Muscle of back (tissue), 11 donors: ENCODE measurements around the gene SNX3. TPM values are rescaled to one million over a fixed set of nuclear protein-coding genes. Genes with fewer than 3 reads are reported as not detected.

ENCODE experiments used
- DNase-seq, 3 donors: peaks; one replicate each; pipeline versions ENCODE4 v3.0.0 to v3.0.0-alpha.2; 2013
- polyA plus RNA-seq, 10 donors: library from polyadenylated mRNA; unstranded; fragments of 120-200 nt; gene quantifications; one replicate each; pipeline ENCODE4 v1.2.1, GENCODE V29; 2013; ENCODE audit not compliant: insufficient read length in 10 of 10

The SNX3 gene
- polyA plus RNA-seq, 10 donors, result 217 to 256 (median 247) TPM

DNA sequence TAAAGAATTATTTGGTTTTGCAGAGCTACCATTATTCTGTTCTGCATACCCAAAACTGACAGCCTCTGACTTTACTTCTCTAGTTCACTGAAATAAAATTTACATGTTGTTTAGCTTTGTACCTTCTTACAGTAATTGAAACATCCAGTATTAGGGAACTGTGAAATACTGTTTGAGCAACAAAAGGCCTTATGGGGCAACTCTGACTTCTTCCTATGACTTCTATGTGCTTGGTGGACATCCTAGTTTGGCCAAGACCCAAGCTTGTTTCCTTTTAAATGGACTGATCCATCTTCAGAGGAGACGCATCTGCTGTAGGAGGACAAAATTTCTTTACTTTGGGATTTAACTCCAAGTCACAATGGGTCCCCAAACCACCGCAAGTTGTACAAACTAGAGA is 50.3 kb downstream of the SNX3 start:
- DNase-seq, result no peak

DNA sequence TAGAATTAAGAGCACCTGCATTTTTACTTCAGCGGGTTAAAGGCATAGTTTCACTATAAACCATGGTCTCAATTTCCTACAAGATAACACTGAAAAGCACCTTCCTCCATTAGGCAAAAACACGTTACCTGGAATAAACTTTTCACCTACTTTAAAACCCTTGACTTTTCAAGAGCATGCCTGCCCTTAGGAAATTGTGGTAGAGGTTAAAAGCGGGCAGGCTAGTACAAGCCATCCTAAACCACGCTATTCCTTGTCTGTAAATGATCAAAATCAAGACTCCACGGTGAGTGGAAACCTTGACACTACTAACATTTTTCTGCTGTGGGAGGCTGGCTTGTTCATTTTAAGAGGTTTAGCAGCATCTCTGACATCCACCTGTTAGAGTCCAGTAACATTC is 51.1 kb downstream of the SNX3 start:
- DNase-seq, result no peak

DNA sequence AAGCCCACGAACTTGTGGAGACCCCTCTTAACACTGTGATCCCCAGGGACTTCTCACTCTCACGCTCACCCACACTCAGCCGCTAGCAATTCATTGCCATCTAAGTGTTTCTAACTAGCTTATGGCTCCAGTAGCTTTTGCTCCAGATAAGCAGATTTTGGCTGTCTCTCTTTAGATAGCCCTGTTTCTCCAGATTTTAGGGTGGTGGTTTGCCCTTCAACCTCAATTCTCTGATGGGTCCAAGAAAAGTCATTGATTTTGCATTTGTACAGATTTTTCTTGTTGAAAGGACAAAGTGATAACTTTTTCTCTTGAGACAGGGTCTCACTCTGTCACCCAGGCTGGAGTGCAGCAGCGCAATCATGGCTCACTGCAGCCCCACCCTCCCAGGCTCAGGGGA is 53.8 kb downstream of the SNX3 start:
- no peak for DNase-seq

DNA sequence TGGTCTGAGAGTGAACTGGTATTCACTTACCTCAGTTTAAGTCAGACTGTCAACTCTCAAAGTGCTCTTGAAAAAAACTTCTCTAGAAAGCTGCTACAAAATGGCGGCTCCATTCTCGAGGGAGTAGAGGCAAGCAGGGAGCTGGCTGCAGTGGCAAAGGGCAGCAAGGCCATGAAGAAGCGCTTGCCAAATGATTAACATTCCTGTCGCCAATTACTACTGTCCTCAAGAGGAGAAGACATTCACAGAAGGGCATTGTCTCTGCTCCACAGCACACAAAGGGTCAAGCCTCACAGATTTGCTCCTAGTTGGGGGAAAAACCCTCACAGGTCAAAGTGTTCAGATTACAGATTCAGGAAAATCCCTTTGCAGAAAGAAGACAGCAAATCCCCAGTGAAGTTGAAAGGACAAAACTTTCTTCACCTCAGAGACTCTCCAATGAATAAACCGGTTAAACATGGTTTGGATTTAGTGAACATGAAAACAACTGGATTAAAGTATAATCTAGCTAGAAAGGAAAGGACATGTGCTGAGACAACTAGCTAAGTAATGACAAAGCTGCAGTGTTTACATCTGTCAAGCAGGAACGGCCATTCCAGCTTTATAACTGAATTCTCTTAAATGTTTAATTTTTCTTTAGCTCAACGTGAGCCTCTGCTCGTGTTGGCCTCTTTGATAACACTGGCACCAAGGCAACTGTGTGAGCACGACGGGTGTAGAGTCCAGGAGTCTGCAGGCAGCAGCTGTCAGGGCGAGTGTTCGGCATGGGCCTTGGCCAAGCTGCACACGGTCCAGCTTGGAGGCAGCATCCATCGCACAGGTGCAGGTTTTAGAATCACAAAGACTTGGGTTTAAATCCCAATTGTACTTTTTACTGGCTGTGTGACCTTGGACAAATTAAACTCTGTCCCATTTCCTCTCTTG is 57.4 kb downstream of the SNX3 start:
- peak in 1 of 3 donors; percentile 7 for DNase-seq

DNA sequence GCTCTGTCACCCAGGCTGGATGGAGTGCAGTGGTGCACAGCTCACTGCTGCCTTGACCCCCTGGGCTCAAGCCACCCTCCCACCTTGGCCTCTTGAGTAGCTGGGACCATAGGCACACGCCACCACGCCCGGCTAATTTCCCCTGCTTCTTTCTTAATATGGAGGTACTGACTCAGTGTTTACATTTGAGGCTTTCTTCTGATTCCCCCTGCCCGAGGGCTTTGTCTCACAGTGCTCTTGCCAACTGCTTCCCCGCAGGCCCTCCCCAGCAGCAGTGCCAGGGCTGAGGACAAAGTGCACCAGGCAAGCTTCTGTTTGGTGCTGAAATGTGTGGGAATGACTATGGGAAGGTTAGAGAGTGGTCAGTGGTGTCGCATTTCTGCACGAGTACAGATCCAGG is 60.2 kb downstream of the SNX3 start:
- peak in 1 of 3 donors; percentile 37 for DNase-seq

DNA sequence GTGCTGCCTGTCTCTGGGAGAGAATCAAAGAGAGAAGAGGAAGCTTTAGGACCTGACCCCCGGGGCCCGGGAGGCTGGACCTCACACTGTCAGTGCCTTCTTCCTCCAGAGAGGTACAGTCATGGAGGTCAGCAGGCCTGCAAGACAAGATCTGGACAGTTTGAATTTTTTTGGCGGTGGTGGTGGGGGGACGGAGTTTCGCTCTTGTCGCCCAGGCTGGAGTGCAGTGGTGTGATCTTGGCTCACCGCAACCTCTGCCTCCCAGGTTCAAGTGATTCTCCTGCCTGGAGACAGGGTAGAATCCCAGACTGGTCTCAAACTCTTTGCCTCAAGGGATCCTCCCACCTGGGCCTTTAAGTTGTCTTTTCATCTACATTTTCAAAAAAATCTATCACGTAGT is 60.7 kb downstream of the SNX3 start:
- DNase-seq, result no peak

DNA sequence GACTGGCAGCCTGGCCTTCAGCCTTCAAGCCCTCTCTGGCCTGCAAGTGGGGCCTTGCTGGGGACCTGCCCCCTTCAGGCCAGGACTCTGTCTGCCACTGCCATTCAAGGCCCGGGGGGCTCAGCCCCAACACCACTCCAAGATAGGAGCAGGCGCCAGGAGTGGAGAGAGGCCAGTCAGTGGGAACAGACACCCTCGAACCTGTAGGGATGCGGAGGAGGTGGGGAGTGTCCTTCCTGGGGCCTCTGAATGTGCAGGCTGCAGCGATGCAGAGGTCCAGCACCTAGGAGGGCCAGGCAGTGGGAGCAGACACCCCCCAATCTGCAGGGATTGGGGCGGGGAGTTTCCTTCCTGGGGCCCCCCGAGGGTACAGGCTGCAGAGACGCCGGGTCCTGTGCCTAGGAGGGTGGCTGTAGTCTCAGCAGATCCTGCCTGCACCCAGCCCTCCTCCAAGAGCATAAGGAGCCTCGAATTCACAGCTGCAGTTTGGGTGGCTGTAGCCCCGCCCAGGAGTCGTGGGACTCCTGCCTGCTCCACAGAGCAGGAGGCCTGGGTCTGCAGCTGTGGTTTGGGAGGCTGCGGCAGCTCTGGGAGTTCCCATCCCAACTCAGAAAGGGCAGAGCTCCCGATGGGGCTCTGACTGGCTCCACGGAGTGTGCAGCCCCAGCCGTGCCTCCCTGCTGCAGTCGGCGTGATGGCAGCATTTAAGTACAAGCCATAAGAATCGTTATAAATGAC is 61.9 kb downstream of the SNX3 start:
- no peak for DNase-seq

DNA sequence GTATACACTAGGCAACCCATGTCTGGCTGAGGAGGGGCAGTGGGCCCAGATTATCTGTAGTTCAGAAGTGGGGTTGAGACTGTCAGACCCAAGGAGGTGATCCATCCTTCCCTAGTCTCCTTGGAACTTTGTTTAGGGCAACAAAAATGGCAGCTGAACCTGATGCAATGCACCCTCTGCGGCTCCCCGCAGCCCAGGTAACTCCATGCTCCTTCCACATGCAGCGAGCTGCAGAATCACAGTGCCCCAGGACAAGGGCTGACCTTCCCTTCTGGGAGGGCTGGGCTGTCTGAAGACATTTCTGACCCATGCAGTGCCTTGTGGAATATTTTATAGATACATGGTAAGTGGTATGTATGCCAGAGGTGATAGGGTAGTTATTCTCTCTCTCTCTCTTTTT is 65.6 kb downstream of the SNX3 start:
- no peak for DNase-seq

DNA sequence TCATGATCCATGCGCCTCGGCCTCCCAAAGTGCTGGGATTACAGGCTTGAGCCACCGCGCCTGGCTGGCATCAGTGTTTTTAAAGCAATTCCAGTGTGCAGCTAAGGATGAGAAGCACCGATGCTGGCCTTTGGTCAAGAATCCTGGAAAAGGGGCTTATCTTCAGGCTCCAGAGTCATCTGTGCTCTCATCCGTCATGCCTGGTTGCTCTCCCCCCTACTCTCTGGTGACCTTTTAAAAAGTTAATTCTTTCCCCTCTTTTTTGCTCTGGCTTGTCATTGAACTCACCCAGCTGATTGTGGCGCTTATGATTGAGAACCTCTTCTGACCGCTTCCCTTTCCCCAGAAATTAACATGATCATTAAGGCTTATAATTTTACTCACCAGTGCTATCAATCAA is 66.3 kb downstream of the SNX3 start:
- no peak for DNase-seq

DNA sequence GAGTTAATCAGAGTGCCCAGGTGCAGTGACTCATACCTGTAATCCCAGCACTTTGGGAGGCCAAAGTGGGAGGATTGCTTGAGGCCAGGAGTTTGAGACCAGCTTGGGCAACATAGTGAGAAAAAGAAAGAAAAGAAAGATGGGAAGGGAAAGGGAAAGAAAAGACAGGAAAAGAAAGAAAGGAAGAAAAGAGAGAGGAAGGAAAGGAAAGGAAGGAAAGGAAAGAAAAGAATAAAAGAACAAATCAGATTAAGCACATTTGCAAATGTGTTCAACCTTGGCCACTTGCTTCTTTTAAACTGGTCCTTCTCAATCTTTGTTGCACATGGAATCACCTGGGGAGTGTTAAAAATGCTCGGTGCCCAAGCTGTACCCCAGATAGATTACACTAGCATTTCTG is 67.0 kb downstream of the SNX3 start:
- DNase-seq, result no peak

DNA sequence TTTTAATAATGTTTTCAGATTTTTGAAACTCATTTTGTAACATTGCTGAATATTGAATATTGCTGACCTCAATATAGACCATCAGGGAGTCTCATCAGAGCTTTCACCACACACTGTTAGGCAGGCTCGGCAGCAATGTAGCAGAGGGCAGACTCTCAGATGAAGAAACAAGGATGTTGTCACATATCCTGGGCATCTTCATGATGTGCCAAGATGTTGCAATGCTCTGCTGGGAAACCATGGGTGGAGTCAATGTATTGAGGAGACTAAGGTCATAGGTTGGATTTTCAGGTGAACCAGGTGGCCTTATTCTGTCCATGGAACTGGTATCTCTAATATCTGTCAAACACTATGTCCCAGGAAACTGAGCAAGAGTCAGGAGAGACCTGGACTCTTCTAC is 67.7 kb downstream of the SNX3 start:
- DNase-seq, result no peak

DNA sequence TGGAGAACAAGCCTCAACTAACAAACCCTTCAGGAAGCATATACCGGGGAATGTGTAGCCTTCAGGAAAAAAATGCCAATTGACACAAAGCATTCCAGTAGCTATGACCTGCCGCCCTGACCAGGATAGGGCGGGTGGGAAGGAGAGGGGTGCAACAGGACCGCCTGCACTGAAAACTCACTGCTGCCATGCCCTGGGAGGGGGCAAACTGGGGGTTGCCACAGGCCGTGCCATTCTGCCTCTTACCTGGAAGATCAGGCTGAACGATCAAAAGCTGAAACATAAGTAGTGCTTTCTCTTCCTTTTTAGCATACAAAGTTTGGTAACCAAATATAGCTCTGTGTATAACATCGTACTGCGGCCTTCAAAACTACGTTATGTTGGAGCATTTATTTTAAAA is 73.3 kb downstream of the SNX3 start:
- no peak for DNase-seq

DNA sequence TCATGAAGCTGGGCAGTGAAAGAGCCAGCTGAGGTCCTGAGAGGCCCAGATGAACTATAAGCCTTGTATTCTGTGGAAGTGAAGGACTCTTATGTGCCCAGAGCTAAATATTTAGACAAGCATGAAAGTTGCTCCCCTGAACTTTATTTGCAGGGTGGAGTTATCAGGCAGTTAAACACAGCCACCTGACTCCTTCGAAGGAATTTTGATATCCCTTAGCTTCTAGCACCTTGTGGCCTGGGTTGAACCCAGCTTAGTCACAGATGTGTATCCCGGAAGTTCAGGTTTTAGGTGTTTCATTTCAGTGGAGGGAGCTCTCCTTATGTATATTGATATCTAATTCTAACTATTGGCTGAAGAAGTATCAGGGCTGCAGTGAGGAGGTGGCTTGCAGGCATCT is 74.6 kb downstream of the SNX3 start:
- no peak for DNase-seq

DNA sequence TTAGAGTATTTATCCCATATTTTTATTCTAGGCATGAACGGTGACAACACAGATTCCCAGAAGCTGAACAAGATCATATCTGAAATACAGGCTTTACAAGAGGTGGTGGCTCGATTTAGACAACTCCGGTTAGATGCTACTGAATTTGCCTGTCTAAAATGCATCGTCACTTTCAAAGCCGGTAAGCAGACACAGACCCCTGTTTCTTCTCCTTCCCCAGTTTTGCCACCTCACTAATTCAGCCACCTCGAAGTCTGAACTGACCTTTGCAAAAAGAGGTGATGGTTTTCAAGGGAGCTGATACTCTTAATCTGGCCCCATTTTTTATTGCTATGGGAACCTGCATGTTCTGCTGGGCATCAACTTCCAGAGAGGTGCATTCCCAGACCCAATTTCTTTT is 80.1 kb downstream of the SNX3 start:
- no peak for DNase-seq

DNA sequence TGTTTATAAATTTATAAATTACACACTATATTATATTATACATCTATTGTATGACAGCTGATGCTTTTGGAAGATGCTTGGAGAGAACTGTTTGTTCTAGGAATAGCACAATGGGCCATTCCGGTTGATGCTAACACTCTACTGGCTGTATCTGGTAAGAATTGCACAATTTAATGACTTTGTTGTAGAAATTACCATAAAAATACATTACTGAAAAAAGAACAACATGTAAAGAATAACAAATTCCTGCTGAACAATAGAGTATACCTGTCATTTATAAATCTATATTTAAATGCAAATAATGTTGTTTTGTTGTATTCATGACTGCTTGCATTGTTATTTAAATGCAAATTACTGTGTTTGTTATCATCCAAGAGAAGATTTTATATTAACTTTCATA is 80.6 kb downstream of the SNX3 start:
- no peak for DNase-seq

DNA sequence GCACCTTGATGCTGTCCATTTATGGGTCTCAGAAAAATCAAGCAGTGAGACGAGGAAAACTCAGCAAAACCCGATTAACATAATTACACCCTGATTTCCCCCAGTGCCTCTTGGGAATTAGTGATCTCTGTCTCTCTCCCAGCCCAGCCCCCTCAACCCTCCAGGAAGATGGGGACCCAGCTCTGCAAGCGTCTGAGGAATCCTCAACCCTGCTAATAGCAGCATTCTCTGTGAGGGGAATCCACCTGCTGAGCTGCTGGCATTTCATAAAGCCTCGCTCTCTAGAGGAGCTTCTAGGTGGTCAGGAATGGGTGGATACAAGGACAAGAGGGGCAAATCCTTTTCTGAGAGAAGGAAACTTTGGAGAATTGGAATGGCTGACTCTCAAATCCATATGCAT is 81.1 kb downstream of the SNX3 start:
- no peak for DNase-seq

DNA sequence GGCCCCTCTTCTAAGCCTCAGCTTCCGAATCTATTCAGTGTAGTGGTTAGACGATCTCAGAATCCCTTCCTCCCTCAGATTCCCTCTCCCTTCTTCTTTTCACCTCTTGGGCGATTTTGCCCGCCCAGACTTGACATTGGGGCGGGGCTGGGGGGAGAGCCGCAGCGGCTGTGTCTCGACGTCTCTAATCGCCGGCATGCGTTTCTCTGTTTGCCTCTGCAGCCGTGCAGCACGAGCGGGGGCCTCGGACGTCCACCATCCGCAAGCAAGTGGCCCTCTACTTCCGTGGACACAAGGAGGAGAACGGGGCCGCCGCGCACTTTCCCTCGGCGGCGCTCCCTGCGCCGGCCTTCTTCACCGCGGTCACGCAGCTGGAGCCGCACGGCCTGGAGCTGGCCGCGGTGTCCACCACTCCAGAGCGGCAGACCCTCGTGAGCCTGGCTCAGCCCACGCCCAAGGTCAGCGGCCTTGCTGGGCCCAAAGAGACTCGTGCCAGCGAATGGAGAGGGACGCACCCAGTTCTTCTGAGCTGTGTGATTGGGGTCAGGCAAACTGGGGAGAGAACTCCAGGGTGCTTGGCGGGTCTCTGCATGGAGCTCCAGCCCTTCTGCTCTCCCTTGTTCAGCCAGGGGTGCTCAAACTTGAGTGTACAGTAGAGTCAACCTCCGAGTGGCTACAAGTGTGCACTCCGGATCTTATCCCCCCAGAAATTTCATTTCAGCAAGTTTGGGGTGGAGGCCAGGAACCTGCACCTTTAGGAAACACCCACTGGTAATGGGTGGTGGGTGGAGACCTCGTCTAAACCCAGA is 84.4 kb downstream of the SNX3 start:
- peak in 1 of 3 donors; percentile 28 for DNase-seq

DNA sequence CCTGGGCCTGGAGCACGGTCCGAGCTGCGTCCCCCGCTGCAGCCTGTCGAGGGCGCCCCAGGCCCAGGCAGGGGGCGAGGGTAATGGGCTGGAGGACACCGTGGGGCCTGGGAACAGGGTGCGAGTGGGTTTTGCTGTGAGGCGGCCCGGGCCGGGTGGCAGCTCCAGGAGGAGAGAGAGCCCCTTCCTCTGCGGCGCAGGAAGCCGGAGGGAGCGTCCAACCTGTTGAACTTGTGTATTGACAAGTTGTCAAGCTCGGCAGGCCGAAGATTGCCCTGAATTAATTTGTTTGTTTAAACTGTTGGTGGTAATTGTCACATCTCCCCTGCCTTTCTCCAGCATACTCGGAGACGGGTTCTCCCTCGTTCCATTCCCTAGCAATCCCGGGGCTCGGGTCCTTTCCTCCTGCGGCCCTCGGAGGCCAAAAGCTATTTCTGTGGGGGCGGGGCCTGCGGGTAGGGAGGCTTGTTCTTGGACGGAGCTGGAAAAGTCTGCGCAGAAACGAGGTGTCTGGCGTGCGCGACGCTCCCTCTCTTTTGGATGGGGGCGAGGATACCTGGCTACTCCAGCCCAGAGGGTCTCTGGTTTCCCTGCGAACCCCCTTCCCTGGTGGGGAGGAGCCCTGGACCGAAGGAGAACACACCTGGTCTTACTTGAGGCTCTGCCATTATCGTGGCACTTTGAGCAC is 85.1 kb downstream of the SNX3 start:
- peak in 1 of 3 donors; percentile 29 for DNase-seq

DNA sequence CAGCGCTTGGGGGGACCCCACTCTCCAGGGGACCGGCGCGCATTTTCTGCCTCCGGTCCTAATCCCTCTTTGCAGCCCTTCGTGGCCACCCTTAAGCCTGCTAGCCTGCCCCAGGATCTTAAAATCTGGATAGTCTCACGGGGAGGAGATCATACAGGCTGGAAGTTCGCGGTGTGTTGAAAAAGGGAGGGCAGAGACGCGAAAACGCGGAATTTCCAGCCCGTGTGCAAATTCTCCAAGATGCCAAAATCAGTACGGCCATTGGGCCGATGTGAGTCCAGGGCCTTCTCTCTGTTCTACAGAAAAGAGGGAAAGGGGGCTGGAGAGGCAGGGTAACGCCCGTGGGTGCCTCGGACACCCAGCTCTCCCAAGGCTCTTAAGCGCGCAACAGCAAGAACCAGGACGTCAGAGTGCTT is 85.7 kb downstream of the SNX3 start:
- no peak for DNase-seq

DNA sequence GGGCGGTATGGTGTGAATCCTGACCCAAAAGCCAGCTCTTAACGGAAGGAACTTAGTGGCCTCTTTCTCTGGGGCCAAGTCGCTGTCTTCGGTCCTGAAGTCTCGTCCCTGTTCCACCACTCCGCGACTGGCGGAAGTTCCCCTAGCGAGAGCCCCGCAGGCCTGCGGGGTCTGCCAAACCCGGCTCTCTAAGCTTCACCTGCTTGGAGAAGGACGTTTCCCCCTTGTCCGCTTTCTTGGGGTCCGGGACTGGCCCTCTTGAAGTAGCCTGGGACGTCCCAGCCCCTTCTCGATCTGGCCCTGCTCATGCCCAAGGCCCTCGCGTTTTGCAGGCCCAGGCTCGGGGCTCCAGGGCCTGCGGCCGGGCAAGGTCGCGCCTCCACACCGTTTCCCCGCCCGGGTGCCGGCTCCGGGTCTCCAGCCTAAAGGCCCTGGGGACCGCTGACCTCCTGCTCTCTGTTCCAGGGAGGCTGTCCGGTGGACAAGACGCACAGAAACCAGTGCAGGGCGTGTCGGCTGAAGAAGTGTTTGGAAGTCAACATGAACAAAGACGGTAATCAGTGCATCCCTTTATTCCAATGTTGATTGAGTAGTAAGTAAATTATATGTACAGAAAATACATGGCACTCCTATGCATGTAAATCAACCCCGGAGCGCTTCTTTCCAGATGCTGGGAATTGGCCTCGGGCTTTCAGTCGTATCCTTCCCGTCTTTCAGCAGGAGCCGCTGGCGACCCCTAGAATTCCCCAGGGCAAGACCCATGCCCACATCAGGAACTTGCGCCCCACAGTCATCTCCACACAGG is 86.3 kb downstream of the SNX3 start:
- peak; percentile 22 to 83 (median 66) for DNase-seq
